Loucy (cell line): Measurements from ENCODE around the gene RAB5A.
"Not testable (repeated sequence)": the region's sequence is repeated elsewhere in the genome, so short reads cannot be mapped to it uniquely, and the experiment has no call there.

Experiments
- H2AFZ ChIP-seq: fragments of 200-600 bp; sonication (generic); 2 replicates; pipeline ENCODE4 v1.6.0; 2016; ENCODE audit warnings: antibody characterized with exemption, mild to moderate bottlenecking, low read length, moderate library complexity
- H3F3A ChIP-seq: fragments of 200-600 bp; 2 replicates; pipeline ENCODE4 v1.6.0; 2016; ENCODE audit warnings: antibody characterized with exemption, low read depth, mild to moderate bottlenecking
- H3K27me3 ChIP-seq: fragments of 200-600 bp; sonication (generic); 2 replicates; pipeline ENCODE4 v1.6.1; 2014; ENCODE audit warnings: low read length, mild to moderate bottlenecking; ENCODE audit not compliant: insufficient read depth, poor library complexity, severe bottlenecking
- H3K36me3 ChIP-seq: fragments of 200-600 bp; sonication (generic); 2 replicates; pipeline ENCODE4 v1.6.1; 2016; ENCODE audit warnings: low read length; ENCODE audit not compliant: insufficient read depth
- H3K4me1 ChIP-seq: fragments of 200-600 bp; sonication (generic); 2 replicates; pipeline ENCODE4 v1.5.1; 2014; ENCODE audit warnings: low read length, mild to moderate bottlenecking; ENCODE audit not compliant: insufficient read depth, poor library complexity, severe bottlenecking
- H3K4me2 ChIP-seq: fragments of 200-600 bp; sonication (generic); 2 replicates; pipeline ENCODE4 v1.6.0; 2014; ENCODE audit warnings: antibody characterized with exemption, low read length, low read depth, mild to moderate bottlenecking; ENCODE audit not compliant: poor library complexity, severe bottlenecking
- H3K4me3 ChIP-seq: fragments of 200-600 bp; sonication (generic); 2 replicates; pipeline ENCODE4 v1.5.1; 2014; ENCODE audit warnings: low read length, mild to moderate bottlenecking, mixed read lengths; ENCODE audit not compliant: poor library complexity, severe bottlenecking
- H3K79me2 ChIP-seq: fragments of 200-600 bp; sonication (generic); 2 replicates; pipeline ENCODE4 v1.6.1; 2014; ENCODE audit warnings: low read length; ENCODE audit not compliant: insufficient read depth
- H3K9ac ChIP-seq: fragments of 200-600 bp; sonication (generic); 2 replicates; pipeline ENCODE4 v1.6.0; 2014; ENCODE audit warnings: mild to moderate bottlenecking, low read depth, low read length, moderate library complexity; ENCODE audit not compliant: poor library complexity, severe bottlenecking
- H3K9me2 ChIP-seq: fragments of 200-600 bp; sonication (generic); replicated peaks from 2 replicates; pipeline ENCODE4 v1.6.1; 2016; ENCODE audit warnings: low read depth, low read length, mixed read lengths
- H3K9me3 ChIP-seq: fragments of 200-600 bp; sonication (generic); 2 replicates; pipeline ENCODE4 v1.6.1; 2014; ENCODE audit warnings: mild to moderate bottlenecking, antibody characterized with exemption, low read length, low read depth; ENCODE audit not compliant: insufficient read depth
- H4K20me1 ChIP-seq: fragments of 200-600 bp; sonication (generic); 2 replicates; pipeline ENCODE4 v1.6.0; 2014; ENCODE audit warnings: antibody characterized with exemption, low read length, mild to moderate bottlenecking; ENCODE audit not compliant: insufficient read depth, poor library complexity, severe bottlenecking
- CTCF ChIP-seq: fragments of 200-600 bp; sonication (generic); conservative IDR thresholded peaks from 2 replicates; pipeline ENCODE4 v1.5.1; 2014; ENCODE audit warnings: mild to moderate bottlenecking, antibody characterized with exemption, low read length
- EZH2phosphoT487 ChIP-seq: fragments of 200-600 bp; IDR thresholded peaks from 2 replicates; pipeline ENCODE4 v1.6.1; 2018; ENCODE audit warnings: antibody characterized with exemption, mild to moderate bottlenecking, moderate library complexity, borderline replicate concordance

Gene RAB5A

GRCh38 chr3:19954676-19955075 lies 7.8 kb downstream of the RAB5A start:
- Histone ChIP-seq H3K9ac (no peak overlapping the region), H3K36me3 (peaks cover 21% of the 10 kb centered on the region)

GRCh38 chr3:19957354-19957753 lies 10.5 kb downstream of the RAB5A start:
- Histone ChIP-seq H3K79me2 (peaks cover 98% of the 10 kb centered on the region), H4K20me1 (peaks cover 63% of the 10 kb centered on the region), H3K36me3 (peaks cover 14% of the 10 kb centered on the region; the same call in 1 of the 2 replicates), H3K4me1 (peaks cover 22% of the 10 kb centered on the region), H3K4me2 (peak overlapping the region; percentile 17)
- not testable (repeated sequence) for H3F3A ChIP-seq, H3K9me3 ChIP-seq, H3K9me2 ChIP-seq, H3K4me3 ChIP-seq, H3K9ac ChIP-seq, H3K27me3 ChIP-seq, H2AFZ ChIP-seq

More at GRCh38 chr3:19954676-19955075, 7.8 kb downstream of the RAB5A start:
- Histone ChIP-seq H3K27me3 (no peaks in the 10 kb centered on the region), H3K79me2 (peaks cover 98% of the 10 kb centered on the region), H3F3A (no peaks in the 10 kb centered on the region), H3K4me1 (peaks cover 37% of the 10 kb centered on the region), H3K4me2 (peak overlapping the region; percentile 83), H3K9me2 (no peaks in the 10 kb centered on the region), H3K4me3 (peak overlapping the region; percentile 8), H4K20me1 (peaks cover 76% of the 10 kb centered on the region), H2AFZ (no peak overlapping the region), H3K9me3 (no peaks in the 10 kb centered on the region)
- TF ChIP-seq EZH2phosphoT487, result no peak
- no peak for TF ChIP-seq CTCF

DNA sequence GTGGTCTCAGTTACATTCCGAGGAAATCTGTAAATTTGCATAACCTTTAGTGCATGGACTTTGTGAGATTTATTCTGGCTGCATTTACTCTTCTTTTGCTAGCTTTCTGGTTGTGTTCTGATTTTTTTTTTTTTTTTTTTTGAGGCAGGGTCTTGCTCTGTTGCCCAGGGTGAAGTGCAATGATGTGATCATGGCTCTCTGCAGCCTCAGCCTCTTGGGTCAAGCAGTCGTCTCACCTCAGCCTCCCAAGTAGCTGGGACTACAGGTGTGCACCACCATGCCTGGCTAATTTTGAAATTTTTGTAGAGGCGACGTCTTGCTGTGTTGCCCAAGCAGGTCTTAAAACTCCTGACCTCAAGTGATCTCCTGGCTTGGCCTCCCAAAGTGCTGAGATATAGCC lies 12.6 kb downstream of the RAB5A start:
- Histone ChIP-seq H2AFZ (no peak overlapping the region), H3K4me1 (peaks cover 9% of the 10 kb centered on the region), H3K9me3 (no peaks in the 10 kb centered on the region), H3K9me2 (no peaks in the 10 kb centered on the region), H3K79me2 (peaks cover 98% of the 10 kb centered on the region), H3K4me3 (no peak overlapping the region), H4K20me1 (peaks cover 62% of the 10 kb centered on the region), H3F3A (no peaks in the 10 kb centered on the region), H3K9ac (no peak overlapping the region), H3K27me3 (no peaks in the 10 kb centered on the region), H3K4me2 (no peak overlapping the region), H3K36me3 (peaks cover 13% of the 10 kb centered on the region; the same call in 1 of the 2 replicates)
- no peak for TF ChIP-seq EZH2phosphoT487
- TF ChIP-seq CTCF, result no peak

DNA sequence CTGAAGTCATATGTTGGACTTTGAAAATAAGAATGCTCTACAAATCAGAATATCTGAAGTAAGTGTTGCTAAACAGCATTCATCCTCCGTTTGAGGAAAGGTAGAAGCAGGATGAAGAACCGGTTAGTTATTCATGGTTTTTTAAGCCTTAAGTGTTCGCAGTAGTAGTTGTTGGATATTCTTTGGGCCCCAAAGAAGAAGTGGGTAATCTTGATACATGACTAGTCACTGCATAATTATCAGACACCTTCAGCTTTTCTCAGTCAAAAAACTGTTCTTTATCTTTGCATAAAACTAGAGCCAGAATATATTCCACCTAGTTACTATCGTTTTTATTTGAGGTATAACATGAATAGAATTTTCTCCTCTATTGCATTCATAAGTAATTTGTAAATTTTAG lies 13.8 kb downstream of the RAB5A start:
- H3F3A ChIP-seq, result no peaks in the 10 kb centered on the region
- H2AFZ ChIP-seq, result no peak overlapping the region
- H3K9ac ChIP-seq, result no peak overlapping the region
- H3K4me2 ChIP-seq, result no peak overlapping the region
- TF ChIP-seq EZH2phosphoT487 (no peak), CTCF (no peak)
- no peaks in the 10 kb centered on the region for H3K9me3 ChIP-seq
- no peaks in the 10 kb centered on the region for H3K27me3 ChIP-seq
- peaks cover 12% of the 10 kb centered on the region; the same call in 1 of the 2 replicates for H3K36me3 ChIP-seq
- peaks cover 7% of the 10 kb centered on the region for H3K4me1 ChIP-seq
- peaks cover 98% of the 10 kb centered on the region for H3K79me2 ChIP-seq
- no peaks in the 10 kb centered on the region for H3K9me2 ChIP-seq
- H4K20me1 ChIP-seq, result peaks cover 53% of the 10 kb centered on the region
- no peak overlapping the region for H3K4me3 ChIP-seq
